Hepatocyte (in vitro differentiated cells): ENCODE measurements around the gene TMEM255B.

ENCODE experiments used
- EZH2 ChIP-seq: fragments of 200-600 bp; sonication (generic); IDR thresholded peaks from 2 replicates; pipeline ENCODE4 v1.6.1; 2016; ENCODE audit warnings: antibody characterized with exemption, mild to moderate bottlenecking, borderline replicate concordance
- EZH2phosphoT487 ChIP-seq: fragments of 200-600 bp; sonication (generic); IDR thresholded peaks from one replicate; pipeline ENCODE4 v1.6.1; 2018; ENCODE audit warnings: antibody characterized with exemption, mild to moderate bottlenecking, low read depth, moderate library complexity; ENCODE audit not compliant: unreplicated experiment, severe bottlenecking
- TF ChIP-seq, protein P1 (sequence below): fragments of 200-600 bp; sonication (generic); IDR thresholded peaks from 2 replicates; pipeline ENCODE4 v1.5.1; 2016; ENCODE audit warnings: antibody characterized with exemption, mild to moderate bottlenecking; ENCODE audit not compliant: poor library complexity

DNA sequence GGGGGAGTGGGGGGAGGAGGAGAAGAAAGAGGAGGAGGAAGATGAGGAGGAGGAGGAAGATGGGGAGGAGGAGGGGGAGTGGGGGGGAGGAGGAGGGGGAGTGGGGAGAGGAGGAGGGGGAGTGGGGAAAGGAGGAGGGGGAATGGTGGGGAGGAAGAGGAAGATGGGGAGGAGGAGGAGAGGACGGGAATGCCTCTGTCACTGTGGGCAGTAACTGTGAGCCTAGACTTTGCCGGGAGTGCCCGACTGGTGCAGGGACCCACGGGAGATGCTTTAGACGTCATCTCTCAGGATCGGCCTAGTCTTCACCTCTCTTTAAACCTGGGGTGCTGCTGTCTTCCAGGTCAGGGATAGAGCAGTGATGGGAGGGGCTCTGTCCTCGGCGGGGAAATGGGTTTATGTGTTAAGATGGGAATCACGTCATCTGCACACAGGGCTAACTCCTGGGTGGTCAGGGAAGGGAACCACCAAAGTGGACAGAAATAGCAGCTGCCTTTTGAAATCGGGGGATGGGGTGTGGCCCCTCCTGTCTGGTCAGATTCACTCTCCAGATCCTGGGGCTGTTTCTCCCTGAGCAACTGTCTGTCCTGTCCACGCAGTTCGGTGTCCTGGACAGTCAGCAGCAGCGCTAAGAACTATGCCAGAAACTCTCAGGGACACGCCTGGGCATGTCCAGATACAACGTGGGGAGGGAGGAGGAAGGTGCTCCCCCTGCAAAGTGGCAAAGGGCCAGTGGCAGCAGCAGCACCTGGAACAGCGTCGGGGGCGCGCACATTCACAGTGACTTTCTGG lies 77.9 kb downstream of the TMEM255B start:
- TF ChIP-seq, protein P1, sequence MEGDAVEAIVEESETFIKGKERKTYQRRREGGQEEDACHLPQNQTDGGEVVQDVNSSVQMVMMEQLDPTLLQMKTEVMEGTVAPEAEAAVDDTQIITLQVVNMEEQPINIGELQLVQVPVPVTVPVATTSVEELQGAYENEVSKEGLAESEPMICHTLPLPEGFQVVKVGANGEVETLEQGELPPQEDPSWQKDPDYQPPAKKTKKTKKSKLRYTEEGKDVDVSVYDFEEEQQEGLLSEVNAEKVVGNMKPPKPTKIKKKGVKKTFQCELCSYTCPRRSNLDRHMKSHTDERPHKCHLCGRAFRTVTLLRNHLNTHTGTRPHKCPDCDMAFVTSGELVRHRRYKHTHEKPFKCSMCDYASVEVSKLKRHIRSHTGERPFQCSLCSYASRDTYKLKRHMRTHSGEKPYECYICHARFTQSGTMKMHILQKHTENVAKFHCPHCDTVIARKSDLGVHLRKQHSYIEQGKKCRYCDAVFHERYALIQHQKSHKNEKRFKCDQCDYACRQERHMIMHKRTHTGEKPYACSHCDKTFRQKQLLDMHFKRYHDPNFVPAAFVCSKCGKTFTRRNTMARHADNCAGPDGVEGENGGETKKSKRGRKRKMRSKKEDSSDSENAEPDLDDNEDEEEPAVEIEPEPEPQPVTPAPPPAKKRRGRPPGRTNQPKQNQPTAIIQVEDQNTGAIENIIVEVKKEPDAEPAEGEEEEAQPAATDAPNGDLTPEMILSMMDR: no peak
- TF ChIP-seq EZH2: no peak
- no peak for TF ChIP-seq EZH2phosphoT487
